C4-2B (cell line): ENCODE data around the gene ABCA9.

Source experiments
- ZFX ChIP-seq: fragments of 450-650 bp; IDR thresholded peaks from 2 replicates; pipeline ENCODE4 v1.6.1; 2017
- TF ChIP-seq, protein P1 (sequence below): fragments of 450-650 bp; conservative IDR thresholded peaks from 2 replicates; pipeline ENCODE4 v1.5.1; 2017; ENCODE audit warnings: mild to moderate bottlenecking

DNA sequence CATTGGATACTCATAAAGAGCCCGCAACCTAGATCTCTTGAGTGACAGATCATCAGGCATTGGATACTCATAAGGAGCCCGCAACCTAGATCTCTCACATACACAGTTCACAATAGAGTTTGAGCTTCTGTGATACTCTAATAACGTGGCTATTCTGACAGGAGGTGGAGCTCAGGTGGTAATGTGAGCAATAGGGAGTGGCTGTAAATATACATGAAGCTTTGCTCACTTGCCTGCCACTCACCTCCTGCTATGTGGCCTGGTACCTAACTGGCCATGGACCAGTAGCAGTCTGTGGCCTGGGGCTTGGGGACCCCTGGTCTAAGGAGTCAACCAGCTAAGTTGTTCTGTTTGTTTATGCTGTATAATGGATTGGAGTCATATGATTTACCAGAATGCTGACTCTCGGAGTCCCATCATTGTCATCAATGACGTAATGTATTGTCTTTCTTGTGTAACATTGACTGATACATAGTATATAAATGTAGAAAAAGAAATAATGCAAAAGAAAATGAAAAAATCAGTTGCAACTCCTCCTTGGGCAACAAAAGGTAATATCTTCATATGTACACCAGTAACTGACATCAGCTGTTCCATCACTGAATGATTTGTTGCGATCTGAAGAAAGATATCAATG lies 17.5 kb downstream of the ABCA9 start:
- TF ChIP-seq, protein P1, sequence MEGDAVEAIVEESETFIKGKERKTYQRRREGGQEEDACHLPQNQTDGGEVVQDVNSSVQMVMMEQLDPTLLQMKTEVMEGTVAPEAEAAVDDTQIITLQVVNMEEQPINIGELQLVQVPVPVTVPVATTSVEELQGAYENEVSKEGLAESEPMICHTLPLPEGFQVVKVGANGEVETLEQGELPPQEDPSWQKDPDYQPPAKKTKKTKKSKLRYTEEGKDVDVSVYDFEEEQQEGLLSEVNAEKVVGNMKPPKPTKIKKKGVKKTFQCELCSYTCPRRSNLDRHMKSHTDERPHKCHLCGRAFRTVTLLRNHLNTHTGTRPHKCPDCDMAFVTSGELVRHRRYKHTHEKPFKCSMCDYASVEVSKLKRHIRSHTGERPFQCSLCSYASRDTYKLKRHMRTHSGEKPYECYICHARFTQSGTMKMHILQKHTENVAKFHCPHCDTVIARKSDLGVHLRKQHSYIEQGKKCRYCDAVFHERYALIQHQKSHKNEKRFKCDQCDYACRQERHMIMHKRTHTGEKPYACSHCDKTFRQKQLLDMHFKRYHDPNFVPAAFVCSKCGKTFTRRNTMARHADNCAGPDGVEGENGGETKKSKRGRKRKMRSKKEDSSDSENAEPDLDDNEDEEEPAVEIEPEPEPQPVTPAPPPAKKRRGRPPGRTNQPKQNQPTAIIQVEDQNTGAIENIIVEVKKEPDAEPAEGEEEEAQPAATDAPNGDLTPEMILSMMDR, result no peak
- no peak for TF ChIP-seq ZFX
